ENCODE data around the gene SFSWAP.
A peak's percentile ranks its signal among the peaks of the same experiment; 100 is the strongest.
"Not testable (repeated sequence)": the region's sequence is repeated elsewhere in the genome, so short reads cannot be mapped to it uniquely, and the experiment has no call there.

The SFSWAP gene

DNA sequence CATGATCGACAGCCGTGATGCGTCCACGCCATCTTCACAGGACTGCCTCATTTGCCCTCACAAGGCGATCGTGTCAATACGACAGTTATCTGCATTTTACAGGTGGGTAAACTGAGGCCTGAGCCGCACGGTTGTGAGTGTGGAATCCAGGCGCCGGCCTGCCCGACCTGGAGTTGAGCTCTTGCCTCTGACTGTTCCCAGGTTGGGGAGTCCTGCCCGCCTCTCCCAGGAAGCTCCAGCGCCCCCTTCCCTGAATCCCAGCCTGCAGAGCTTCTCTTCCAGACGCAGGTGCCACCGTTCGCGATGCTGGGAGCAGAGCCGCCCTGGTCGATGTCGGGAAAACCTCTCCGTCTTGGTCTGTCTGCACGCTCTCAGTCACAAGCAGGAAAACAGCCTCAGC is 31.1 kb upstream of the SFSWAP start:
- DNase-seq (ENCODE audit: low read depth) = not testable (repeated sequence)

DNA sequence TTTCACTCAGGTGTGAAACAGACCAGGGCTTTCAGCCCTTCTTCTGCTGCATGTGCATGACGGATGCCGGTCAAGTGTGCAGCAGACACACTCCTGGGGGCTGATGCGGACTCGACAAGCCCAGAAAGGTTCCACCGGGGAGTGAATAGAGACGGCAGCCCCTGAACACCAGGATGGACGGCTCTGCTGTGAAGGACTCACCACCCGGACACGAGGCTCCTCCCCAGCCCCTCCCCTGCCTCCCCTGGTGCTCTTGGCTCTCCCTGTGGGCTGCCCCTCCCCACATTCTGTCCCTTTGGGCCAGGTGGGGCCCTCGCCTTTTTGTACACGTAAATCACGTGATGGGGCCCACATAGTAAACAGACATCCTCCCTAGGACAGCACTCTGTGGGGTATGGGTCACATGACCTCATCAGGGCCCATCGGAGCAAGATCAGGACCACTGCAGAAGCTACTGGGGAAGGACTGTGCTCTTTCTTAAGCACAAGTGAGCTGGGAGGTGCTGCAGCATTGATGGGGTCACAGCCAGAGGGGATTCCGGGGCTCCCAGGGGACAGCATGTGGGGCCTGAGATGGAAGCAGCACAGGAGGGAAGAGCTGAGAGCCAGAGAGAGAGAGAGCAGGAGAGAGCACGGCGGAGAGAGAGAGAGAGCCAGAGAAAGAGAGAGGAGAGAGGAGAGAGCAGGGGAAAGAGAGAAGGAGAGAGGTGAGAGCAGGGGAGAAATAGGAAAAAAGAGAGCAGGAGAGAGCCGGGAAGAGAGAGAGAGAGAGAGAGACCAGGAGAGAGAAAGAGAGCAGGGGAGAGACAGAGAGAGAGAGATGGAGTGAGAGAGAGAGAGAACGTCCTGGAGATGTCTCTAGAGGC is 30.3 kb upstream of the SFSWAP start:
- DNase-seq (ENCODE audit: low read depth) = not testable (repeated sequence)

- DNase-seq (ENCODE audit: low read depth) = no peak
Measured at GRCh38 chr12:131681257-131681620, 29.7 kb upstream of the SFSWAP start.

DNA sequence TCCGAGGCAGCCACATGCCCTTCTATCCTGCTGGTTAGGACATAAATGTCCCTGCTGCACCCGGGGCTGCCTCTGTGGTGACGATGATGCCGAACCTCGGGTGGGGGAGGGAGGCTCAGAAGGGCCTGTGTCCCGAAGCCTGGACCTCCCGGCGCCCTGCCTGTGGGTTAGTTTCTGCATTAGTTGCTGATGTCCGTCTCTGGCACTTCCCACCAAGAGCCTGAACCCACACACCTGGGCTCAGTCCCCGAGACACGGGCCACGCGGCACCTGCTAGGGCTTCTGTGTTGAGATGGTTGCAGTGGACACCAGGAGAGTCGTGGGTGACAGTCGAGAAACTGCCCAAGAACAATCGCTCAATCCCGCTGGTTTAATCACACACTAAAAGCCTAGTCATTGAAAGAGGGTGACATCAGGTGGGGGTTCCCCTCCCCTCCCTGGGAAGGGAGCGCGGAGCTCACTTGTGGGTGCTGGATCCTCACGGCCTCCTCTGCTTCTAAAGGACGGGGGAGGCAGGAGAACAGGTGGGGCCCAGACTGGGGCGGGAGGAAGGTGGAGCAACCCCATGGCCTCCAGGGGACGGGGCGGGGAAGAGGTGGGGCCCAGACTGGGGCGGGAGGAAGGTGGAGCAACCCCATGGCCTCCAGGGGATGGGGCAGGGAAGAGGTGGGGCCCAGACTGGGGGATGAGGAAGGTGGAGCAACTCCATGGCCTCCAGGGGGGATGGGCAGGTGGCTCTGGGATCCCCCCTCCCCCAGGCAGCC is 29.0 kb upstream of the SFSWAP start:
- not testable (repeated sequence) for DNase-seq (ENCODE audit: low read depth)

DNA sequence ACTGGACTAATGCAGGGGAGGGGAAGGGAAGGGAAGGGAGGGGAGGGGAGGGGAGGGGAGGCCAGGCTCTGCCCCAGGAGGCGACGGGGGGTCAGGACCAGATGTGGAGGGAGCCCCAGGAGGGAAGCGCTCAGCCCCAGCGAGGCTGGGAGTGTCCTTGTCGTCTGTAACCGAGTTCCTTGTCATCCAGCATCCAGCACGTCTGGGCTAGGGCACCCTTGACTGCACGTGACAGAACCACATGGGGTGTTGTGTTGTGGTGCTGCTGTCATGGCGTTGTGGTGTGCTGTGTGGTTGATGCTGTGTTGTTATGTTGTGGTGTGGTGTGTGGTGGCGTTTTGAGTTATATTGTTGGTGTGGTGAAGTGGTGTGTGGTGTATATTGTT is 28.4 kb upstream of the SFSWAP start:
- DNase-seq (ENCODE audit: low read depth) = no peak

- DNase-seq (ENCODE audit: low read depth) = no peak
Measured at GRCh38 chr12:131683266-131684014, 27.4 kb upstream of the SFSWAP start.

DNA sequence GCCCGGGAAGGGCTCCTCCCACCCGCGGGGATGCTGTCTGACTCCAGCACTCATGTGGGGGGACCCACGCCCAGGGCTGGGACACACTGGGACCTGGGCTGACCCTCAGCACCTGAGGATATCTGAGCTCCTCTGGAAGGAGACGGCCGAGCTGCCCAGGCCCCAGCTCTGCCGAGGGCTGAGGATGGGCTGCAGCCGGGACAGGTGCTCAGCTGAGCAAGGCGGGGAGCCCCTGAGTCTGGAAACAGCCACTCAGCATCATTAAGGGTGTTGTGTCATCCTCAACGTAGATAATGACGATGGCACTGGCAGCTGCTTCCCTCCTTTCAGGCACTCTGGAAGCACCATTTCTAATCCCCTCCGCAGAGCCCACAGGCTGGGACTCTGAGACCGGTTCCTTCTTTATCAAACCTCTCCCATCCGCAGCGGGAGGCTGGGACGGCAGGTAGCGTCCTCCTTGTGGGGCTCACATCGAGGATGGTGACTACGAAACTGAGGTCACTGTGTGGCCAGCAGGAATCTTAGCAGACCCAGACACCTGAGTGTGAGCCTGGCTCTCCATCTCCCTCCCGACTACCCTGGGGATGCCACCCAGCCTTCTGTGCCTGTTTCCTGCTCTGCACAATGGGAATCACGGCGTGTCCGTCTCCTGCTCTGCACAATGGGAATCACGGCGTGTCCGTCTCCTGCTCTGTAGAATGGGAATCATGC is 26.7 kb upstream of the SFSWAP start:
- no peak for DNase-seq (ENCODE audit: low read depth)

- DNase-seq (ENCODE audit: low read depth) = no peak
Measured at GRCh38 chr12:131687346-131688125, 23.4 kb upstream of the SFSWAP start.

- DNase-seq (ENCODE audit: low read depth) = no peak
Measured at GRCh38 chr12:131688131-131688844, 22.6 kb upstream of the SFSWAP start.

DNA sequence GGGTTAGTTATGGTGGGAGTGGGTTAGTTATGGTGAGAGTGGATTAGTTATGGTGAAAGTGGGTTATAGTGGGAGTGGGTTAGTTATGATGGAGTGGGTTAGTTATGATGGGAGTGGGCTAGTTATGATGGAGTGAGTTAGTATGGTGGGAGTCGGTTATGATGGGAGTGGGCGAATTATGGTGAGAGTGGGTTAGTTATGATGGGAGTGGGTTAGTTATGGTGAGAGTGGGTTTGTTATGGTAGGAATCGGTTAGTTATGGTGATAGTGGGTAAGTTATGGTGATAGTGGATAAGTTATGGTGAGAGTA is 22.1 kb upstream of the SFSWAP start:
- no peak for DNase-seq (ENCODE audit: low read depth)

- no peak for DNase-seq (ENCODE audit: low read depth)
Measured at GRCh38 chr12:131690320-131690719, 20.6 kb upstream of the SFSWAP start.

- no peak for DNase-seq (ENCODE audit: low read depth)
Measured at GRCh38 chr12:131692431-131692830, 18.5 kb upstream of the SFSWAP start.

GRCh38 chr12:131693149-131693548 is 17.7 kb upstream of the SFSWAP start:
- no peak for DNase-seq (ENCODE audit: low read depth)

- no peak for DNase-seq (ENCODE audit: low read depth)
Measured at GRCh38 chr12:131694116-131694838, 16.6 kb upstream of the SFSWAP start.

GRCh38 chr12:131695968-131696367 is 14.9 kb upstream of the SFSWAP start:
- no peak for DNase-seq (ENCODE audit: low read depth)

DNA sequence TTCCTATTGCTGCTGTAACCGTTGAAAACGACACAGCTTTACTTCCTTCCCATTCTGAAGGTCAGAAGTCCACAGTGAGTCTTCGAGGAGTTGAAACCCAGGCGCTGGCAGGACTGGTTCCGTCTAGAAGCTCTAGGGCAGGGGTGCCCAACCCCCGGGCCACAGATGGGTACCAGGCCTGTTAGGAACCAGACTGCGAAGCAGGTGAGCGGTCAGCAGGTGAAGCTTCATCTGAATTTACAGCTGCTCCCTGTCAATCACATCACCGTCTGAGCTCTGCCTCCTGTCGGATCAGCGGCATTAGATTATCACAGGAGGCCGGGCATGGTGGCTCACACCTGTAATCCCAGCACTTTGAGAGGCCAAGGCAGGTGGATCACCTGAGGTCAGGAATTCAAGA is 12.6 kb upstream of the SFSWAP start:
- DNase-seq (ENCODE audit: low read depth) = no peak

DNA sequence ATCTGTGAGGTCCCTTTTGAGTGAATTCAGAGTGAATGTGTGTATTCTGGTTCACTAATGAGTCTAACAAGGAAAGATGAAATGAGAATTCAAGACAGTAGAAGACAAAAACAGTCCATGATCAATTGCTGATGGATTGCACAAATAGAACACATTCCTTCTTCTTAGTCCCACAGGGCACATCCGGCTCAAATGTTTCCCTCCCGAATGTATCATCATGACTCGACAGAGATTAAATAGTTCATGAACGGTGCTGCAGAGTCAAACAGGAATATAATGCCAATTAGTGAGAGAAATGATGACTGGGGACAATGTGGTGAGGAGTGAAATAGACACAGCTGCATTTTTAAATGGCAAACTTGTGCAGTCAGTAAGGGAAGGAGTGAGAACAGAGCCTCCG is 11.5 kb upstream of the SFSWAP start:
- peak; percentile 9 for DNase-seq (ENCODE audit: low read depth)

DNA sequence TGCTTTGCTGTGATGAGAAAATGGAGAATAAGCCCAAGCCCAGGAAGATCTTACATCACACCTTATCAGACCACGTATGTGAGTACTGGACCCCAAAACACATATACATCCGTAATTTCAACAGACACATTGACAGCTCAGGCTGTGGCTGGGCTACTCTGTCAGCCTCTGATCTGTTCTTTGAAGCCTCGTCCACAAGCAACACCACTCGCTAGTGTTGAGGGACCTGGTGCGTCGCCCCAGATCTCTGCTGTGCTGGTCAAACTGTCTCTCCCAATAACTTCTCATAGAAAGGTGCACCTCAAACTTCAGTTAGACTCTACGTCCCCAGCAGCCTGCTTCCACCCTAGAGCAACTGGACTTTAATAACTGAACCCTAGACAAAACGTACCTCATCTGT is 10.6 kb upstream of the SFSWAP start:
- no peak for DNase-seq (ENCODE audit: low read depth)

- no peak for DNase-seq (ENCODE audit: low read depth)
Measured at GRCh38 chr12:131701705-131702572, 9.0 kb upstream of the SFSWAP start.

All from GM04503 (cell line).